ENCODE measurements around the gene HGD. TPM values are rescaled to one million over a fixed set of nuclear protein-coding genes. Genes with fewer than 3 reads are reported as not detected.
A peak's percentile ranks its signal among the peaks of the same experiment; 100 is the strongest.
"Not testable (repeated sequence)": the region's sequence is repeated elsewhere in the genome, so short reads cannot be mapped to it uniquely, and the experiment has no call there.

The HGD gene
- total RNA-seq, 1 donor, result under 0.01 TPM

DNA sequence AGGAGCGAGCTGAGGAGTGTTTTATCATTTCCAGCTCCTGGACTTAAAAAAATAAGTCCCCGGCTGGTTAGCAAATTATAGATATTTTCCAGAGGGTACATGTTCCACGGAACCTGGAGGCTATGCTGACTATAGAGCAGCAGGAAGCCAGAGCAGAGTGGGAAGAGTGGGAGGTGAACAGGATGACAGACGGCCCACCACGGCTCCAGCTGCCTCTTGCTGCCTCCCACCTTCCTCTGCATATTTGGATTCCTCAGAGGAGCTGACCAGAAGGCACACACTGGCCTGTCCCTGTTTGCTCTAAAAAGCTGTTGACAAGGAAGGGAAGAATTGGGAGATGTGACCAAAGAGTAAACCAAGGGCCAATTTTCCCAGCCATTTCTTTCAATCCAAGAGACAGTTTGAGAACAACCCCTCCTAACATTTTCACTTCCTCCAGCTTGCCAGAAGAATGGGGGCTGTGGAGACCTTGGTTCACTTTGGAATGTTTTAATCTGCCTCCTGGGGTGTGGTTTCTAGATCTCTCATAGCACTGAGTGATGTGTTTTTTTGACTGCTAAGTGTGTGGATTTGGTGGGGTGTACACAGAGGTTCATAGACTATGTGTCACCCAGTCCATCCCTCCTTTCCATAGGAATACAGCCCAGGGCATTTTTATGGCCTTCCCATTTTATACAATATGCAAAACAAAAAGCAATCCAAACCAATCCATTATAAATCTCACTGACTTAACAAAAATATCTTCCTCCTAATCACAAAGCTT, 36.8 kb downstream of the HGD start:
- Histone ChIP-seq H3K4me2 (ENCODE audit: insufficient read depth, low read length) (no peak overlapping the region), H3K27ac (ENCODE audit: low read depth, low read length) (peak overlapping the region; percentile 9)
- TF ChIP-seq, protein P1, sequence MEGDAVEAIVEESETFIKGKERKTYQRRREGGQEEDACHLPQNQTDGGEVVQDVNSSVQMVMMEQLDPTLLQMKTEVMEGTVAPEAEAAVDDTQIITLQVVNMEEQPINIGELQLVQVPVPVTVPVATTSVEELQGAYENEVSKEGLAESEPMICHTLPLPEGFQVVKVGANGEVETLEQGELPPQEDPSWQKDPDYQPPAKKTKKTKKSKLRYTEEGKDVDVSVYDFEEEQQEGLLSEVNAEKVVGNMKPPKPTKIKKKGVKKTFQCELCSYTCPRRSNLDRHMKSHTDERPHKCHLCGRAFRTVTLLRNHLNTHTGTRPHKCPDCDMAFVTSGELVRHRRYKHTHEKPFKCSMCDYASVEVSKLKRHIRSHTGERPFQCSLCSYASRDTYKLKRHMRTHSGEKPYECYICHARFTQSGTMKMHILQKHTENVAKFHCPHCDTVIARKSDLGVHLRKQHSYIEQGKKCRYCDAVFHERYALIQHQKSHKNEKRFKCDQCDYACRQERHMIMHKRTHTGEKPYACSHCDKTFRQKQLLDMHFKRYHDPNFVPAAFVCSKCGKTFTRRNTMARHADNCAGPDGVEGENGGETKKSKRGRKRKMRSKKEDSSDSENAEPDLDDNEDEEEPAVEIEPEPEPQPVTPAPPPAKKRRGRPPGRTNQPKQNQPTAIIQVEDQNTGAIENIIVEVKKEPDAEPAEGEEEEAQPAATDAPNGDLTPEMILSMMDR (IDR thresholded peaks at IDR 0.05; ENCODE audit: extremely low read depth, low read depth, low read length), result no peak

DNA sequence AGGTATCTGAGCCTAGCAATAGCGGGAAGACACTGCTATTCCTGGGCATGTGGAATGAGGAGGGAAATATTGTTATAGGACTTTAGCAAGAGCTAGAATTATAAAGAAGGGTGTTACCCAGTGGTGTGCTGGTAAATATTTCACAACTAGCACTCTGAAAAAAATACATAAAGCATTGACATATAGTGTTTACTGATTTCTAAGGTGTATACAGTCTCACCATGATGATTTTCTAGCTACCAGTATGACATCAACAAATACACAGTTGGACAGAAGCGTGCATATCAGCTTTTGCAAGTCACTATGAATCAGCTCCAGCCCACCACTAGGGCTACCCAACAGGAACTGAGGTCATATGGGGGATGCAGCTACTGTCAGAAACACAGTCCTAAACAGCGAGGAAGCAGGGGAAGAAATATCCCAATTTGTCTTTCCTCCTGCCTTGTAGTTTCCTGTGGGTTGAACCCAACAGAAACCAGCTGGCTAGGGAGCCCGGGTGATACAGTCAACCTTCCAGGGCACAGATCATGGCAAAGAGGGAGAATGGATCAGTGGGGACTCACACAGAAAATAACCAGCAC, 39.6 kb downstream of the HGD start:
- Histone ChIP-seq H4K20me1 (ENCODE audit: insufficient read depth, low read length) (no peaks in the 10 kb centered on the region), H3K4me1 (ENCODE audit: insufficient read depth, low read length) (peaks cover 37% of the 10 kb centered on the region), H3K27me3 (ENCODE audit: insufficient read depth, low read length) (no peaks in the 10 kb centered on the region), H3K9me3 (ENCODE audit: low read depth, low read length) (no peaks in the 10 kb centered on the region), H2AFZ (ENCODE audit: low read length) (peak overlapping the region; percentile 77), H3K36me3 (ENCODE audit: insufficient read depth, low read length) (no peaks in the 10 kb centered on the region), H3K27ac (ENCODE audit: low read depth, low read length) (peak overlapping the region; percentile 79), H3K4me3 (ENCODE audit: insufficient read depth, low read length) (no peak overlapping the region), H3K4me2 (ENCODE audit: insufficient read depth, low read length) (peak overlapping the region; percentile 37), H3K79me2 (ENCODE audit: insufficient read depth, low read length) (no peaks in the 10 kb centered on the region)
- TF ChIP-seq, protein P1 (IDR thresholded peaks at IDR 0.05; ENCODE audit: extremely low read depth, low read depth, low read length), result peak; percentile 11
- peak; percentile 62 for DNase-seq (ENCODE audit: insufficient read length, low spot score, missing footprints)

More for the DNA sequence above, 36.8 kb downstream of the HGD start:
- H4K20me1 ChIP-seq (ENCODE audit: insufficient read depth, low read length), result no peaks in the 10 kb centered on the region
- DNase-seq (ENCODE audit: insufficient read length, low spot score, missing footprints), result peak; percentile 59
- H3K36me3 ChIP-seq (ENCODE audit: insufficient read depth, low read length), result no peaks in the 10 kb centered on the region
- H3K4me1 ChIP-seq (ENCODE audit: insufficient read depth, low read length), result peaks cover 32% of the 10 kb centered on the region
- no peaks in the 10 kb centered on the region for H3K9me3 ChIP-seq (ENCODE audit: low read depth, low read length)
- no peak overlapping the region for H3K4me3 ChIP-seq (ENCODE audit: insufficient read depth, low read length)
- H3K79me2 ChIP-seq (ENCODE audit: insufficient read depth, low read length), result no peaks in the 10 kb centered on the region
- H3K27me3 ChIP-seq (ENCODE audit: insufficient read depth, low read length), result no peaks in the 10 kb centered on the region
- H2AFZ ChIP-seq (ENCODE audit: low read length), result peak overlapping the region; percentile 74

DNA sequence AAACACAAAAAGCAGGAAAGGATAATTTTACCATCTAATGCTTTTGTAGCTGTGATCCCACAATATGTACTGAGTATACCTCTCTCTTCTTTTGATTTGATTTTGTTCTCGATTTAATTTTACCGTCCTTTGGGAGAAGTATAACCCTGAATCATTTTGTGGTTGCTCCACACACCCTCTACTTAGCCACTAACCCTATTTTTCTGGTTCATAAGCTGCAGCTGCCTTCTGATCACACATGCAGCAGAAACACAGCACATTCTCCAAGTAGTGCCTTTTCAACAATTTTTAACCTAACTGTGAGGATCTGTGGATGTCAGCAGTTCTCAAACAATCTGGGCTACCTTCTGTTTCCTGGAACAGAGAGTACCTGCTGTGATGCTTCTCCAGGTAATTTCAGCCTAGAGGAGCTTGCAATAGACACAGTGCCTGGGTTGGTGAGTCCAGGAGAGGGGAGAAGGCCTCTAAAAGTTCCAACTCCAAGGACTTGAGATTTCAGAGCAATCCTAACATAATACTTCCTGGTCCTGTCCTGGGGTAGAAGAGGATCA, 40.3 kb downstream of the HGD start:
- Histone ChIP-seq H3K27ac (ENCODE audit: low read depth, low read length) (peak overlapping the region; percentile 79), H3K4me3 (ENCODE audit: insufficient read depth, low read length) (no peak overlapping the region), H4K20me1 (ENCODE audit: insufficient read depth, low read length) (no peaks in the 10 kb centered on the region), H3K9me3 (ENCODE audit: low read depth, low read length) (no peaks in the 10 kb centered on the region), H3K79me2 (ENCODE audit: insufficient read depth, low read length) (no peaks in the 10 kb centered on the region), H3K4me2 (ENCODE audit: insufficient read depth, low read length) (peak overlapping the region; percentile 37), H3K27me3 (ENCODE audit: insufficient read depth, low read length) (no peaks in the 10 kb centered on the region), H3K36me3 (ENCODE audit: insufficient read depth, low read length) (no peaks in the 10 kb centered on the region), H2AFZ (ENCODE audit: low read length) (peak overlapping the region; percentile 76), H3K4me1 (ENCODE audit: insufficient read depth, low read length) (peaks cover 37% of the 10 kb centered on the region)
- no peak for DNase-seq (ENCODE audit: insufficient read length, low spot score, missing footprints)
- TF ChIP-seq, protein P1 (IDR thresholded peaks at IDR 0.05; ENCODE audit: extremely low read depth, low read depth, low read length), result no peak

DNA sequence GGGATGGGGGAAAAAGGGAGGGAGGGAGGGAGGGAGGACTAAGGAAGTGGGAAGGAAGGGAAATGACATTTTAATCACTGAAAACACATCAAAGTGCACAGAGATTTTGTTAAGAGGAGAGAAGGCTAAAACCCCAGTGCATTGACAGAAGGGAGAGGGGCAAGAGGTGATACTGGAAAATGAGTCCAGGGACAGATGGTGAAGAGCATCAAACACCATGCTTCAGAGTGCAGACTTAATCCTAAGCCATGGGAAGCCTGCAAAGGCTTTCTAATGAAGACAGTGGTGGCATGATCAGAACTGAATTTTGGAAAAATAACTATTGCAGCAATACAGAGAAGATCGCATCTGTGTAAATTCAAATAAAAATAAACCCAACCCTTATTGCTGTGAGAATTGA, 41.8 kb downstream of the HGD start:
- H3K36me3 ChIP-seq (ENCODE audit: insufficient read depth, low read length), result no peaks in the 10 kb centered on the region
- TF ChIP-seq, protein P1 (IDR thresholded peaks at IDR 0.05; ENCODE audit: extremely low read depth, low read depth, low read length), result no peak
- H3K27me3 ChIP-seq (ENCODE audit: insufficient read depth, low read length), result no peaks in the 10 kb centered on the region
- no peak overlapping the region for H3K27ac ChIP-seq (ENCODE audit: low read depth, low read length)
- H3K79me2 ChIP-seq (ENCODE audit: insufficient read depth, low read length), result no peaks in the 10 kb centered on the region
- H3K4me2 ChIP-seq (ENCODE audit: insufficient read depth, low read length), result no peak overlapping the region
- DNase-seq (ENCODE audit: insufficient read length, low spot score, missing footprints), result peak; percentile 9
- H2AFZ ChIP-seq (ENCODE audit: low read length), result no peak overlapping the region
- H3K4me1 ChIP-seq (ENCODE audit: insufficient read depth, low read length), result peaks cover 33% of the 10 kb centered on the region
- H3K4me3 ChIP-seq (ENCODE audit: insufficient read depth, low read length), result no peak overlapping the region
- H4K20me1 ChIP-seq (ENCODE audit: insufficient read depth, low read length), result no peaks in the 10 kb centered on the region
- no peaks in the 10 kb centered on the region for H3K9me3 ChIP-seq (ENCODE audit: low read depth, low read length)

DNA sequence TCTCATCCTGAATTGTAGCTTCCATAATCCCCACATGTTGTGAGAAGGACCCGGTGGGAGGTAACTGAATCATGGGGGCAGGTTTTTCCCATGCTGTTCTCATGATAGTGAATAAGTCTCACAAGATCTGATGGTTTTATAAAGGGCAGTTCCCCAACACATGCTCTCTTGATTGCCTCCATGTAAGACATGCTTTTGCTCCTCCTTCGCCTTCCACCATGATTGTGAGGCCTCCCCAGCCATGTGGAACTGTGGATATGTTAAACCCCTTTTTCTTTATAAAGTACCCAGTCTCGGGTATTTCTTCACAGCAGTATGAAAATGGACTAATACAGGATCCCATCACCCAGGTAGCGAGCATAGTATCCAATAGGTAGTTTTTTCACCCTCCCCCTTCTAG, 43.2 kb downstream of the HGD start:
- H2AFZ ChIP-seq (ENCODE audit: low read length); H3K27ac ChIP-seq (ENCODE audit: low read depth, low read length); DNase-seq (ENCODE audit: insufficient read length, low spot score, missing footprints); H4K20me1 ChIP-seq (ENCODE audit: insufficient read depth, low read length); H3K9me3 ChIP-seq (ENCODE audit: low read depth, low read length); H3K4me2 ChIP-seq (ENCODE audit: insufficient read depth, low read length); H3K27me3 ChIP-seq (ENCODE audit: insufficient read depth, low read length); H3K36me3 ChIP-seq (ENCODE audit: insufficient read depth, low read length); H3K79me2 ChIP-seq (ENCODE audit: insufficient read depth, low read length); H3K4me3 ChIP-seq (ENCODE audit: insufficient read depth, low read length): not testable (repeated sequence)
- peaks cover 30% of the 10 kb centered on the region for H3K4me1 ChIP-seq (ENCODE audit: insufficient read depth, low read length)
